HEK293 (cell line): Measurements from ENCODE around the gene RAI14.

ENCODE experiments used
- CTCF ChIA-PET: fragments of 350-600 bp; formaldehyde crosslinking; extraction: SDS; loops from one replicate; lab custom pipeline; 2021; ENCODE audit warnings: antibody characterized with exemption; lab: Yijun Ruan, JAX
- POLR2A ChIA-PET: fragments of 300-600 bp; formaldehyde crosslinking; extraction: SDS; loops from one replicate; lab custom pipeline; 2020; ENCODE audit warnings: antibody characterized with exemption, inconsistent platforms; lab: Yijun Ruan, JAX
- H3K27ac ChIP-seq: fragments of 200-500 bp; sonication (Bioruptor generic); 2 replicates; pipeline ENCODE4 v1.5.1; 2014; ENCODE audit warnings: low read depth, low read length, control low read depth, inconsistent platforms; ENCODE audit errors: extremely low read depth
- H3K36me3 ChIP-seq, 2 experiments: fragments of 200-500 bp in 1 of 2; sonication (Bioruptor generic) in 1 of 2; 1 replicate in 1 of 2; 2 replicates in 1 of 2; pipeline ENCODE4 v1.5.1; 2014 to 2017; ENCODE audit warnings: inconsistent platforms in 2 of 2, low read length in 2 of 2; ENCODE audit not compliant: control insufficient read depth in 2 of 2, insufficient read depth in 1 of 2
- H3K4me1 ChIP-seq: fragments of 200-500 bp; sonication (Bioruptor generic); 2 replicates; pipeline ENCODE4 v1.5.1; 2014; ENCODE audit warnings: mild to moderate bottlenecking, low read length, inconsistent platforms; ENCODE audit not compliant: control insufficient read depth, insufficient read depth
- H3K4me3 ChIP-seq: 2 replicates; pipeline ENCODE4 v1.5.1; 2011; ENCODE audit warnings: low read depth, mild to moderate bottlenecking, control low read depth, low read length, moderate library complexity
- H3K9me3 ChIP-seq: fragments of 200-500 bp; sonication (Bioruptor generic); 2 replicates; pipeline ENCODE4 v1.5.1; 2014; ENCODE audit warnings: low read depth, low read length, inconsistent platforms; ENCODE audit not compliant: control insufficient read depth, insufficient read depth
- GFI1B ChIP-seq: fragments of 450-650 bp; formaldehyde crosslinking; IDR thresholded peaks from 2 replicates; pipeline ENCODE4 v1.5.1; 2016; ENCODE audit warnings: missing biosample characterization, missing genetic modification characterization
- KLF16 ChIP-seq: fragments of 450-650 bp; formaldehyde crosslinking; IDR thresholded peaks from 2 replicates; pipeline ENCODE4 v1.5.1; 2017; ENCODE audit warnings: missing biosample characterization, missing genetic modification characterization
- KLF8 ChIP-seq: fragments of 450-650 bp; formaldehyde crosslinking; IDR thresholded peaks from 2 replicates; pipeline ENCODE4 v1.5.1; 2016; ENCODE audit warnings: missing biosample characterization, missing genetic modification characterization
- MYNN ChIP-seq: fragments of 450-650 bp; formaldehyde crosslinking; IDR thresholded peaks from 2 replicates; pipeline ENCODE4 v1.5.1; 2016; ENCODE audit warnings: missing biosample characterization, missing genetic modification characterization, borderline replicate concordance
- SP3 ChIP-seq: fragments of 450-650 bp; formaldehyde crosslinking; IDR thresholded peaks from 2 replicates; pipeline ENCODE4 v1.5.1; 2016; ENCODE audit warnings: missing biosample characterization, missing genetic modification characterization
- YY1 ChIP-seq: fragments of 450-650 bp; formaldehyde crosslinking; IDR thresholded peaks from 2 replicates; pipeline ENCODE4 v1.5.1; 2018; ENCODE audit warnings: missing biosample characterization, missing genetic modification characterization
- ZNF221 ChIP-seq: fragments of 450-650 bp; formaldehyde crosslinking; IDR thresholded peaks from 2 replicates; pipeline ENCODE4 v1.5.1; 2017; ENCODE audit warnings: missing biosample characterization, missing genetic modification characterization, borderline replicate concordance
- ZNF335 ChIP-seq: fragments of 450-650 bp; formaldehyde crosslinking; conservative IDR thresholded peaks from 2 replicates; pipeline ENCODE4 v1.5.1; 2016; ENCODE audit warnings: missing biosample characterization, missing genetic modification characterization
- ZNF394 ChIP-seq: fragments of 450-650 bp; formaldehyde crosslinking; IDR thresholded peaks from 2 replicates; pipeline ENCODE4 v1.5.1; 2016; ENCODE audit warnings: missing biosample characterization, missing genetic modification characterization, mild to moderate bottlenecking, moderate library complexity, borderline replicate concordance
- ZNF600 ChIP-seq: fragments of 450-650 bp; formaldehyde crosslinking; IDR thresholded peaks from 2 replicates; pipeline ENCODE4 v1.5.1; 2016; ENCODE audit warnings: missing biosample characterization, missing genetic modification characterization
- ZNF664 ChIP-seq: fragments of 450-650 bp; formaldehyde crosslinking; IDR thresholded peaks from 2 replicates; pipeline ENCODE4 v1.5.1; 2016; ENCODE audit warnings: missing biosample characterization, missing genetic modification characterization
- ZNF670 ChIP-seq: fragments of 450-650 bp; formaldehyde crosslinking; IDR thresholded peaks from 2 replicates; pipeline ENCODE4 v1.5.1; 2016; ENCODE audit warnings: missing biosample characterization, missing genetic modification characterization, low read depth
- TF ChIP-seq, protein P1 (sequence below): fragments of 450-650 bp; formaldehyde crosslinking; IDR thresholded peaks from 2 replicates; pipeline ENCODE4 v1.5.1; 2017; ENCODE audit warnings: missing biosample characterization, missing genetic modification characterization
- TF ChIP-seq, protein P2 (sequence below): fragments of 450-650 bp; formaldehyde crosslinking; IDR thresholded peaks from 2 replicates; pipeline ENCODE4 v1.5.1; 2016; ENCODE audit warnings: missing biosample characterization, missing genetic modification characterization
- TF ChIP-seq, protein P3 (sequence below): fragments of 450-650 bp; formaldehyde crosslinking; IDR thresholded peaks from 2 replicates; pipeline ENCODE4 v1.5.1; 2017; ENCODE audit warnings: missing biosample characterization, mild to moderate bottlenecking, missing genetic modification characterization, moderate library complexity
- TF ChIP-seq, protein P4 (sequence below): fragments of 450-650 bp; formaldehyde crosslinking; IDR thresholded peaks from 2 replicates; pipeline ENCODE4 v1.5.1; 2017; ENCODE audit warnings: missing biosample characterization, missing genetic modification characterization

Gene RAI14

DNA sequence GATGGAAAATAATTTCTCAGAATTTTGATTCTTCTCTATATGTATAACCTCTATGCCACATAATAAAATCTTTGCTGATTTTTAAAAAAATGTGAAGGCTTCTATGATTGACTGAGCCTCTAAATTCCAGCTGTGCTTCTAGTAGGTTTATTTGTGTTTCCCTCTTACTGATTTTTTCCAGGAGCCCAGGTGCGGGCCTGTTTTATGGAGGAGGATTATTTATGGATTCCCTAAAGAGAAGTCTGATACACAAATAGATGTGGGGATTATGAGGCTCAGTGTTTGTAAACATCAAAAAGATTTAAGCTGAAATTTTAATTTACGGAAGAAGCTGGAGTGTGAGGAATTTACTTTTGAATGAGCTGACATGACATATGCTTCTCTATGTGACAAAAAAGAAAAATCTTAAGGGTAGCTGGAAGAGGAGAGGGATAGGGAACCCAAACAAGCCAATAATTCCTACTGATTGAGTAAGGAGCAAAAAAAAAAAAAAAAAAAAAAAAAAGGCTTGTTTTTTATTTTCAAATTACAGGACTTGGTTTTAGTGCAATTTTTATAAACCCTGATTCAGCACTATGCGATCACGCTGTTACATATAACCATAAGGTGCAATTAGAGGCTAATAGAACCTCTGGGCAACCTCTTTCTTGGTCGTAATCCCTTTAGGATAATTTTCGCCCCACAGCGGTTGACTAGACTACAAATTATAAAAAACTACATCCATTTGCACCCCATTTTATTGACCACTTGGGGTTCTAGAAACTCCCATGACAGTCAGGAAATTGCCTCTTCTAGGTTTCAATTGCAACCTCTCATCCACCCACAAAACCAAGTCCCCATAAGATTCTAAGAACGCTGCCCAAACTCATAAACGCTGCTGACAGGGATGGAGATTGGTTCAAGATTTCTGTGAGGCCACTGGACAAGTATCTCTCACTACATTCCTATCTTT lies 44.4 kb upstream of the RAI14 start (continued):
- TF ChIP-seq, protein P1, sequence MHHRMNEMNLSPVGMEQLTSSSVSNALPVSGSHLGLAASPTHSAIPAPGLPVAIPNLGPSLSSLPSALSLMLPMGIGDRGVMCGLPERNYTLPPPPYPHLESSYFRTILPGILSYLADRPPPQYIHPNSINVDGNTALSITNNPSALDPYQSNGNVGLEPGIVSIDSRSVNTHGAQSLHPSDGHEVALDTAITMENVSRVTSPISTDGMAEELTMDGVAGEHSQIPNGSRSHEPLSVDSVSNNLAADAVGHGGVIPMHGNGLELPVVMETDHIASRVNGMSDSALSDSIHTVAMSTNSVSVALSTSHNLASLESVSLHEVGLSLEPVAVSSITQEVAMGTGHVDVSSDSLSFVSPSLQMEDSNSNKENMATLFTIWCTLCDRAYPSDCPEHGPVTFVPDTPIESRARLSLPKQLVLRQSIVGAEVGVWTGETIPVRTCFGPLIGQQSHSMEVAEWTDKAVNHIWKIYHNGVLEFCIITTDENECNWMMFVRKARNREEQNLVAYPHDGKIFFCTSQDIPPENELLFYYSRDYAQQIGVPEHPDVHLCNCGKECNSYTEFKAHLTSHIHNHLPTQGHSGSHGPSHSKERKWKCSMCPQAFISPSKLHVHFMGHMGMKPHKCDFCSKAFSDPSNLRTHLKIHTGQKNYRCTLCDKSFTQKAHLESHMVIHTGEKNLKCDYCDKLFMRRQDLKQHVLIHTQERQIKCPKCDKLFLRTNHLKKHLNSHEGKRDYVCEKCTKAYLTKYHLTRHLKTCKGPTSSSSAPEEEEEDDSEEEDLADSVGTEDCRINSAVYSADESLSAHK (tag by site-specific recombination), result peak; percentile 96
- TF ChIP-seq MYNN (tag by site-specific recombination) (no peak), YY1 (tag by site-specific recombination) (no peak), ZNF600 (no peak), GFI1B (tag by site-specific recombination) (no peak), SP3 (tag by site-specific recombination) (no peak), KLF8 (tag by site-specific recombination) (no peak), ZNF221 (tag by site-specific recombination) (no peak), KLF16 (tag by site-specific recombination) (no peak), ZNF664 (no peak), ZNF670 (tag by site-specific recombination) (no peak)
- TF ChIP-seq, protein P2, sequence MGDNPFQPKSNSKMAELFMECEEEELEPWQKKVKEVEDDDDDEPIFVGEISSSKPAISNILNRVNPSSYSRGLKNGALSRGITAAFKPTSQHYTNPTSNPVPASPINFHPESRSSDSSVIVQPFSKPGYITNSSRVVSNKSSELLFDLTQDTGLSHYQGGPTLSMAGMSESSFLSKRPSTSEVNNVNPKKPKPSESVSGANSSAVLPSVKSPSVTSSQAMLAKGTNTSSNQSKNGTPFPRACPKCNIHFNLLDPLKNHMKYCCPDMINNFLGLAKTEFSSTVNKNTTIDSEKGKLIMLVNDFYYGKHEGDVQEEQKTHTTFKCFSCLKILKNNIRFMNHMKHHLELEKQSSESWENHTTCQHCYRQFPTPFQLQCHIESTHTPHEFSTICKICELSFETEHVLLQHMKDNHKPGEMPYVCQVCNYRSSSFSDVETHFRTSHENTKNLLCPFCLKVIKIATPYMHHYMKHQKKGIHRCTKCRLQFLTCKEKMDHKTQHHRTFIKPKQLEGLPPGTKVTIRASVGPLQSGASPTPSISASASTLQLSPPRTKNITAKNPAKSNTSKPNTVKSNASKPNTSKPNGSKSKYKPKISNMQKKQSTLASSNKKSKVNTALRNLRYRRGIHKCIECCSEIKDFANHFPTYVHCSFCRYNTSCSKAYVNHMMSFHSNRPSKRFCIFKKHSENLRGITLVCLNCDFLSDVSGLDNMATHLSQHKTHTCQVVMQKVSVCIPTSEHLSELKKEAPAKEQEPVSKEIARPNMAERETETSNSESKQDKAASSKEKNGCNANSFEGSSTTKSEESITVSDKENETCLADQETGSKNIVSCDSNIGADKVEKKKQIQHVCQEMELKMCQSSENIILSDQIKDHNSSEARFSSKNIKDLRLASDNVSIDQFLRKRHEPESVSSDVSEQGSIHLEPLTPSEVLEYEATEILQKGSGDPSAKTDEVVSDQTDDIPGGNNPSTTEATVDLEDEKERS (tag by site-specific recombination), result no peak
- TF ChIP-seq, protein P3, sequence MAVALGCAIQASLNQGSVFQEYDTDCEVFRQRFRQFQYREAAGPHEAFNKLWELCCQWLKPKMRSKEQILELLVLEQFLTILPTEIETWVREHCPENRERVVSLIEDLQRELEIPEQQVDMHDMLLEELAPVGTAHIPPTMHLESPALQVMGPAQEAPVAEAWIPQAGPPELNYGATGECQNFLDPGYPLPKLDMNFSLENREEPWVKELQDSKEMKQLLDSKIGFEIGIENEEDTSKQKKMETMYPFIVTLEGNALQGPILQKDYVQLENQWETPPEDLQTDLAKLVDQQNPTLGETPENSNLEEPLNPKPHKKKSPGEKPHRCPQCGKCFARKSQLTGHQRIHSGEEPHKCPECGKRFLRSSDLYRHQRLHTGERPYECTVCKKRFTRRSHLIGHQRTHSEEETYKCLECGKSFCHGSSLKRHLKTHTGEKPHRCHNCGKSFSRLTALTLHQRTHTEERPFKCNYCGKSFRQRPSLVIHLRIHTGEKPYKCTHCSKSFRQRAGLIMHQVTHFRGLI (tag by site-specific recombination), result no peak
- TF ChIP-seq, protein P4, sequence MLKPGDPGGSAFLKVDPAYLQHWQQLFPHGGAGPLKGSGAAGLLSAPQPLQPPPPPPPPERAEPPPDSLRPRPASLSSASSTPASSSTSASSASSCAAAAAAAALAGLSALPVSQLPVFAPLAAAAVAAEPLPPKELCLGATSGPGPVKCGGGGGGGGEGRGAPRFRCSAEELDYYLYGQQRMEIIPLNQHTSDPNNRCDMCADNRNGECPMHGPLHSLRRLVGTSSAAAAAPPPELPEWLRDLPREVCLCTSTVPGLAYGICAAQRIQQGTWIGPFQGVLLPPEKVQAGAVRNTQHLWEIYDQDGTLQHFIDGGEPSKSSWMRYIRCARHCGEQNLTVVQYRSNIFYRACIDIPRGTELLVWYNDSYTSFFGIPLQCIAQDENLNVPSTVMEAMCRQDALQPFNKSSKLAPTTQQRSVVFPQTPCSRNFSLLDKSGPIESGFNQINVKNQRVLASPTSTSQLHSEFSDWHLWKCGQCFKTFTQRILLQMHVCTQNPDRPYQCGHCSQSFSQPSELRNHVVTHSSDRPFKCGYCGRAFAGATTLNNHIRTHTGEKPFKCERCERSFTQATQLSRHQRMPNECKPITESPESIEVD (tag by site-specific recombination), result 0 out of 2 replicates have a peak, but pooled peaks have one; percentile 37

DNA sequence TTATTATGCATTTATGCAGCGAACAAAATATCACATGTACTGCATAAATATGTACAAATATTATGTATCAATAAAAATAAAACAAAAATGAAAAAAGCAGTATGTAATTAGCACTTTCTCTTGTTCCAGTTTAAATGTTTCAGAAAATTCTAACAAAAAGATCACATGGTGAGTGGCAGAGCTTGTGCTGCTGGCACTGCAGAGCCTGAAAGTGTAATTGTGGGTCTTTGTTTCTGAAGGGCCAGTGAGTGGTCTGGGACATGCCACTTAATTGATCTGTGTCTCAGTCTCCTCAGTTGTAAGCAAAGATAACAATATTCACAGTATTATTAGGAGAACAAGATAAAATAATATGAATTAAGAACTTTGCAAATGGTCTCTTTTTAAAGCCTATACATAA lies 39.5 kb upstream of the RAI14 start:
- Histone ChIP-seq H3K36me3 (no peaks in the 10 kb centered on the region), H3K9me3 (no peaks in the 10 kb centered on the region), H3K4me1 (0 out of 2 replicates have a peak, but pooled peaks cover under 1% of the 10 kb centered on the region), H3K4me3 (no peak overlapping the region), H3K27ac (no peak overlapping the region)
- ChIA-PET POLR2A (no interaction called here), CTCF (interaction anchor here (0.7 to 1.3 kb wide), 4 partner anchors 8 to 93 kb away, joined by 3 to 5 read pairs (median 4); no protein-coding TSS in a partner anchor)
- TF ChIP-seq ZNF394 (no peak), ZNF335 (tag by site-specific recombination) (peak; percentile 51; the same call in 1 of the 2 replicates)
